Keratinocyte (primary cell): ENCODE measurements around the gene CBFA2T3. TPM values are rescaled to one million over a fixed set of nuclear protein-coding genes. Genes with fewer than 3 reads are reported as not detected.

ENCODE experiments used
- DNase-seq: peaks from one replicate; pipeline ENCODE4 v3.0.0-alpha.2; 2011; ENCODE audit warnings: low read depth, missing footprints, low spot score
- FAIRE-seq: peaks from 2 replicates; lab custom pipeline; 2011; peaks lifted over from hg19 to GRCh38; lab: Jason Lieb, UNC
- H2AFZ ChIP-seq: 2 replicates; pipeline ENCODE4 v1.6.0; 2012; ENCODE audit warnings: low read length, control low read depth, inconsistent platforms; ENCODE audit not compliant: control insufficient read depth
- H3K27ac ChIP-seq: 2 replicates; pipeline ENCODE4 v1.5.1; 2011; ENCODE audit warnings: low read length; ENCODE audit not compliant: control insufficient read depth, insufficient read depth
- H3K27me3 ChIP-seq: 3 replicates; pipeline ENCODE4 v1.6.0; 2011; ENCODE audit warnings: low read length; ENCODE audit not compliant: control insufficient read depth, insufficient read depth; ENCODE audit errors: extremely low read depth
- H3K36me3 ChIP-seq, 2 experiments: 2 replicates in 1 of 2; 3 replicates in 1 of 2; pipeline ENCODE4 v1.5.1; 2011; ENCODE audit warnings: low read length in 2 of 2, mild to moderate bottlenecking in 1 of 2; ENCODE audit not compliant: control insufficient read depth in 2 of 2, insufficient read depth in 2 of 2; ENCODE audit errors: extremely low read depth in 1 of 2
- H3K4me1 ChIP-seq: 3 replicates; pipeline ENCODE4 v1.5.1; 2011; ENCODE audit warnings: low read length; ENCODE audit not compliant: control insufficient read depth, insufficient read depth; ENCODE audit errors: extremely low read depth
- H3K4me2 ChIP-seq: 3 replicates; pipeline ENCODE4 v1.6.0; 2011; ENCODE audit warnings: low read depth, low read length; ENCODE audit not compliant: control insufficient read depth, insufficient read depth; ENCODE audit errors: extremely low read depth
- H3K4me3 ChIP-seq, 3 experiments: fragments of 200-600 bp in 1 of 3; sonication (generic) in 1 of 3; 2 replicates in 2 of 3; 3 replicates in 1 of 3; pipeline ENCODE4 v1.5.1; 2011 to 2016; ENCODE audit warnings: low read length in 3 of 3, mild to moderate bottlenecking in 3 of 3, control low read depth in 2 of 3, inconsistent platforms in 1 of 3, low read depth in 1 of 3, mixed read lengths in 1 of 3, mixed run types in 1 of 3, moderate library complexity in 1 of 3; ENCODE audit not compliant: control insufficient read depth in 2 of 3, insufficient read depth in 2 of 3; ENCODE audit errors: extremely low read depth in 1 of 3
- H3K79me2 ChIP-seq: 2 replicates; pipeline ENCODE4 v1.6.0; 2012; ENCODE audit warnings: low read length; ENCODE audit not compliant: control insufficient read depth, insufficient read depth
- H3K9ac ChIP-seq: 3 replicates; pipeline ENCODE4 v1.6.0; 2011; ENCODE audit warnings: low read length; ENCODE audit not compliant: control insufficient read depth, insufficient read depth; ENCODE audit errors: extremely low read depth
- H3K9me1 ChIP-seq: 3 replicates; pipeline ENCODE4 v1.6.0; 2011; ENCODE audit warnings: low read length; ENCODE audit not compliant: control insufficient read depth, insufficient read depth; ENCODE audit errors: extremely low read depth
- H3K9me3 ChIP-seq: 2 replicates; pipeline ENCODE4 v1.5.1; 2012; ENCODE audit warnings: low read depth, low read length; ENCODE audit not compliant: control insufficient read depth
- H4K20me1 ChIP-seq: 3 replicates; pipeline ENCODE4 v1.6.0; 2011; ENCODE audit warnings: low read length; ENCODE audit not compliant: control insufficient read depth, insufficient read depth; ENCODE audit errors: extremely low read depth
- CTCF ChIP-seq, 3 experiments: IDR thresholded peaks in 1 of 3; conservative IDR thresholded peaks in 1 of 3; optimal IDR thresholded peaks in 1 of 3; 2 replicates in 2 of 3; 3 replicates in 1 of 3; pipeline versions ENCODE3 to v1.5.1; 2011; ENCODE audit warnings: low read length in 3 of 3, mild to moderate bottlenecking in 3 of 3, moderate library complexity in 2 of 3, control low read depth in 1 of 3, inconsistent platforms in 1 of 3; ENCODE audit not compliant: insufficient read depth in 2 of 3; ENCODE audit errors: extremely low read depth in 1 of 3
- EZH2 ChIP-seq: IDR thresholded peaks from one replicate; pipeline ENCODE4 v1.6.1; 2012; ENCODE audit warnings: inconsistent platforms, mild to moderate bottlenecking, low read length, moderate library complexity
- dilution Hi-C: fragments of 300-500 bp; cut with MboI; formaldehyde crosslinking; loops from one replicate; pipeline ENCODE4 v1.7.0; 2020; ENCODE audit warnings: low sequenced_read_pairs; ENCODE audit not compliant: extremely low pct_ligation_motif_present
- polyA plus RNA-seq, 5 experiments: library from polyadenylated mRNA; depleted of rRNA in 3 of 5; stranded (reverse) in 3 of 5; stranded (forward) in 1 of 5; unstranded in 1 of 5; fragments of >200 nt; gene quantifications; 1 replicate in 1 of 5; 2 replicates in 3 of 5; 3 replicates in 1 of 5; pipeline versions ENCODE4 v1.2.1 to v1.2.3, GENCODE V29; 2011 to 2012; ENCODE audit warnings: missing spikeins in 2 of 5, low read depth in 1 of 5, low replicate concordance in 1 of 5

CBFA2T3 gene
- polyA plus RNA-seq, 1 donor (not counting 4 experiments of a cell fraction or from before 2014, with no cell fraction given): 0.08 TPM

DNA sequence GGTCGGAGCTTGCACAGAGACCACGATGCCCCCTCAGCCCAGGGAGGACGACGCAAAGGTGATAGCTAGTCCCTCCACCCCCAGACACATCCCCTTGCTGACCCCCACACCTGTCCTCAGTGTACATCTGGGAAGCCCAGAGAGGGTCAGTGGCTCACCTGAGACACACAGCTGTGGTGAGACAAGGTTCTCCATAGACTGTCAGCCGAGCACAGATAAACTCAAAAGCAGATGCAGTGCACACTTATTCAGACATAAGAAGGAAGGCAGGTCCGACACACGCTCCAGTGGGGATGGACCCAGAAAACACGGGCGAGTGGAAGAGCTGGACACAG lies 19.6 kb downstream of the CBFA2T3 start:
- no peaks in the 10 kb centered on the region for H4K20me1 ChIP-seq

GRCh38 chr16:88956546-88957432 lies 20.2 kb downstream of the CBFA2T3 start:
- no peaks in the 10 kb centered on the region for H3K9me1 ChIP-seq
- H3K4me2 ChIP-seq: no peak overlapping the region
- FAIRE-seq (no peak), DNase-seq (no peak)
- H3K4me3 ChIP-seq: no peak overlapping the region
- H3K27ac ChIP-seq: no peak overlapping the region
- dilution Hi-C loops: no loop called here
- H3K79me2 ChIP-seq: no peaks in the 10 kb centered on the region
- peaks cover 24% of the 10 kb centered on the region for H3K27me3 ChIP-seq
- H3K9me3 ChIP-seq: no peaks in the 10 kb centered on the region
- no peak overlapping the region for H3K9ac ChIP-seq
- no peaks in the 10 kb centered on the region for H3K36me3 ChIP-seq
- TF ChIP-seq CTCF (optimal IDR thresholded peaks at IDR 0.05 in 1 of 3, IDR thresholded peaks at IDR 0.05 in 1 of 3, conservative IDR thresholded peaks at IDR 0.05 in 1 of 3; ENCODE audit: extremely low read depth in 1 of 3, insufficient read depth in 2 of 3, low read length in 3 of 3): no peak
- no peak for TF ChIP-seq EZH2
- no peaks in the 10 kb centered on the region for H4K20me1 ChIP-seq
- H3K4me1 ChIP-seq: no peaks in the 10 kb centered on the region
- no peak overlapping the region for H2AFZ ChIP-seq

More for the DNA sequence above, 19.6 kb downstream of the CBFA2T3 start:
- dilution Hi-C loops: no loop called here
- no peaks in the 10 kb centered on the region for H3K79me2 ChIP-seq
- H3K9me1 ChIP-seq: no peaks in the 10 kb centered on the region
- DNase-seq (no peak), FAIRE-seq (no peak)
- H3K4me1 ChIP-seq: no peaks in the 10 kb centered on the region
- no peaks in the 10 kb centered on the region for H3K9me3 ChIP-seq
- H3K9ac ChIP-seq: no peak overlapping the region
- H2AFZ ChIP-seq: no peak overlapping the region
- peaks cover 18% of the 10 kb centered on the region for H3K27me3 ChIP-seq
- H3K36me3 ChIP-seq: no peaks in the 10 kb centered on the region
- H3K27ac ChIP-seq: no peak overlapping the region
- H3K4me2 ChIP-seq: no peak overlapping the region
- no peak overlapping the region for H3K4me3 ChIP-seq
- no peak for TF ChIP-seq CTCF (optimal IDR thresholded peaks at IDR 0.05 in 1 of 3, IDR thresholded peaks at IDR 0.05 in 1 of 3, conservative IDR thresholded peaks at IDR 0.05 in 1 of 3; ENCODE audit: extremely low read depth in 1 of 3, insufficient read depth in 2 of 3, low read length in 3 of 3)
- no peak for TF ChIP-seq EZH2
